Nephron (organoid): ENCODE data around the gene CPXM2.

Source experiments
- H3K27ac Mint-ChIP-seq, 3 experiments: 2 replicates each; pipeline ENCODE4 v1.8.0; 2020; ENCODE audit warnings: mixed read lengths in 3 of 3, mild to moderate bottlenecking in 2 of 3, moderate library complexity in 1 of 3
- H3K27me3 Mint-ChIP-seq: 2 replicates; pipeline ENCODE4 v1.8.0; 2021; ENCODE audit warnings: low read depth, mild to moderate bottlenecking, moderate library complexity, mixed read lengths
- H3K36me3 Mint-ChIP-seq: 2 replicates; pipeline ENCODE4 v1.8.0; 2020; ENCODE audit warnings: low read depth, mixed read lengths
- H3K4me1 Mint-ChIP-seq: 2 replicates; pipeline ENCODE4 v1.8.0; 2020; ENCODE audit warnings: mixed read lengths
- H3K4me3 Mint-ChIP-seq, 3 experiments: 2 replicates each; pipeline ENCODE4 v1.8.0; 2020; ENCODE audit warnings: mild to moderate bottlenecking in 3 of 3, mixed read lengths in 3 of 3, moderate library complexity in 2 of 3
- H3K9me3 Mint-ChIP-seq: 2 replicates; pipeline ENCODE4 v1.8.0; 2020; ENCODE audit warnings: mixed read lengths
- CTCF ChIP-seq, 3 experiments: fragments of 200-600 bp; sonication (generic); IDR thresholded peaks; one replicate each; pipeline ENCODE4 v1.5.0; 2021; ENCODE audit warnings: antibody characterized with exemption in 3 of 3; ENCODE audit not compliant: unreplicated experiment in 3 of 3

CPXM2 gene

GRCh38 chr10:123790132-123790885 lies 101.3 kb downstream of the CPXM2 start:
- Mint-ChIP-seq H3K9me3 (peaks cover 6% of the 10 kb centered on the region), H3K4me3 (no peak overlapping the region), H3K27me3 (peaks cover 65% of the 10 kb centered on the region), H3K4me1 (no peaks in the 10 kb centered on the region), H3K27ac (no peak overlapping the region), H3K36me3 (no peaks in the 10 kb centered on the region)
- no peak for TF ChIP-seq CTCF (IDR thresholded peaks at IDR 0.05; ENCODE audit: unreplicated experiment in 3 of 3)

GRCh38 chr10:123788981-123789380 lies 102.6 kb downstream of the CPXM2 start:
- Mint-ChIP-seq H3K36me3 (no peaks in the 10 kb centered on the region), H3K4me3 (no peak overlapping the region), H3K4me1 (no peaks in the 10 kb centered on the region), H3K9me3 (peaks cover 6% of the 10 kb centered on the region), H3K27ac (no peak overlapping the region), H3K27me3 (peaks cover 74% of the 10 kb centered on the region)
- TF ChIP-seq CTCF (IDR thresholded peaks at IDR 0.05; ENCODE audit: unreplicated experiment in 3 of 3): no peak

- no peaks in the 10 kb centered on the region for H3K4me1 Mint-ChIP-seq
- no peak overlapping the region for H3K4me3 Mint-ChIP-seq
- H3K27me3 Mint-ChIP-seq: peaks cover 85% of the 10 kb centered on the region
- H3K36me3 Mint-ChIP-seq: no peaks in the 10 kb centered on the region
- TF ChIP-seq CTCF (IDR thresholded peaks at IDR 0.05; ENCODE audit: unreplicated experiment in 3 of 3): no peak
- H3K27ac Mint-ChIP-seq: no peak overlapping the region
- H3K9me3 Mint-ChIP-seq: peaks cover 6% of the 10 kb centered on the region
Observed at GRCh38 chr10:123787566-123787965, 104.0 kb downstream of the CPXM2 start.

GRCh38 chr10:123786896-123787295 lies 104.7 kb downstream of the CPXM2 start:
- Mint-ChIP-seq H3K9me3 (peaks cover 6% of the 10 kb centered on the region), H3K4me1 (no peaks in the 10 kb centered on the region), H3K27ac (no peak overlapping the region), H3K4me3 (no peak overlapping the region), H3K36me3 (no peaks in the 10 kb centered on the region), H3K27me3 (peaks cover 82% of the 10 kb centered on the region)
- no peak for TF ChIP-seq CTCF (IDR thresholded peaks at IDR 0.05; ENCODE audit: unreplicated experiment in 3 of 3)

- no peaks in the 10 kb centered on the region for H3K4me1 Mint-ChIP-seq
- no peak overlapping the region for H3K4me3 Mint-ChIP-seq
- H3K9me3 Mint-ChIP-seq: peaks cover 6% of the 10 kb centered on the region
- H3K27ac Mint-ChIP-seq: no peak overlapping the region
- no peak for TF ChIP-seq CTCF (IDR thresholded peaks at IDR 0.05; ENCODE audit: unreplicated experiment in 3 of 3)
- peaks cover 83% of the 10 kb centered on the region for H3K27me3 Mint-ChIP-seq
- no peaks in the 10 kb centered on the region for H3K36me3 Mint-ChIP-seq
Observed at GRCh38 chr10:123786306-123786705, 105.3 kb downstream of the CPXM2 start.

- Mint-ChIP-seq H3K4me3 (no peak overlapping the region), H3K9me3 (no peaks in the 10 kb centered on the region), H3K27me3 (peaks cover 90% of the 10 kb centered on the region), H3K36me3 (no peaks in the 10 kb centered on the region), H3K4me1 (no peaks in the 10 kb centered on the region), H3K27ac (no peak overlapping the region)
- TF ChIP-seq CTCF (IDR thresholded peaks at IDR 0.05; ENCODE audit: unreplicated experiment in 3 of 3): no peak
Observed at GRCh38 chr10:123784646-123785045, 107.0 kb downstream of the CPXM2 start.
